Activated T-cell treated with anti-CD3 and anti-CD28 coated beads, Interleukin-2, amount 50 U/mL, for 48 hours (primary cell): Measurements from ENCODE around the gene MAPKAPK5.
"Not testable (repeated sequence)": the region's sequence is repeated elsewhere in the genome, so short reads cannot be mapped to it uniquely, and the experiment has no call there.

Experiments
- DNase-seq, 2 experiments: peaks; one replicate each; pipeline ENCODE4 v3.0.0-alpha.2; 2020

Gene MAPKAPK5

DNA sequence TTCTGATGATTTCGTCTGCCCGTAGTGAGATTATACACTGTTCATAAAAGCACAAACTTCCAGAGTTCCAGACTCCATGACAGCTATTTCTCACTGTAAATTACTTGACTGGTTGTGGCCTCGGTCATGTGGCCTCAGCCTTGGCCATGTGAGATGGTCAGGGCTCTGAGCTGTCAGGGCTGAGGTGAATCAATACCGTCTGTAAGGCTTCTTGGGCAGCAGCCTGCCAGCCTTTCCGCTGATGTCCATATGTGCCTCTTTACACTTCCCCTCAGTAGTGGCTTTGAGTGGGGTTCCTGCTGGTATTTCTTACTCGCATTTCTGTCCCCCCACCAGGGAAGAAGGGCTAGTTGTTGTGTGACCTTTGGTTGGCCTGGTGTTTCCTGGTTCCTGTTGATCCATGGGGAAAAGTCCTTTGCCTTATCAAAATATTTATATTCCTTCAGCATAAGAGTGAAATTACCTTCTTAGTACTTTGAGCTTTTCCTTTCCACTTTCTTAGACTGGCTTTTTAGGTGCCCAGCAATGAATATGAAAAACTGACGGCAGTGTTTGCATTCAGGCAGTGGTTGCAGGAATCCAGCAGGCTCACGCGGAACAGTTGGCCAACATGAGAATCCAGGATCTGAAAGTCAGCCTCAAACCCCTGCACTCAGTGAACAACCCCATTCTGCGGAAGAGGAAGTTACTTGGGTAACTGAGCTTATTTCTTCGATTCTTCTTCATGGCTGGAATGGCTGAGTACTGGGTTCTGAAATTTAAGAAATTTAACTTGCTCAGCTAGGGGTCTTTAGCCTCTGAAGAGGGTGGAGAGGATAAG is 46.1 kb downstream of the MAPKAPK5 start:
- DNase-seq = no peak

- DNase-seq = no peak
These were observed 51.3 kb downstream of the MAPKAPK5 start for GRCh38 chr12:111893287-111893686.

GRCh38 chr12:111894556-111894955 is 52.5 kb downstream of the MAPKAPK5 start:
- no peak for DNase-seq

DNA sequence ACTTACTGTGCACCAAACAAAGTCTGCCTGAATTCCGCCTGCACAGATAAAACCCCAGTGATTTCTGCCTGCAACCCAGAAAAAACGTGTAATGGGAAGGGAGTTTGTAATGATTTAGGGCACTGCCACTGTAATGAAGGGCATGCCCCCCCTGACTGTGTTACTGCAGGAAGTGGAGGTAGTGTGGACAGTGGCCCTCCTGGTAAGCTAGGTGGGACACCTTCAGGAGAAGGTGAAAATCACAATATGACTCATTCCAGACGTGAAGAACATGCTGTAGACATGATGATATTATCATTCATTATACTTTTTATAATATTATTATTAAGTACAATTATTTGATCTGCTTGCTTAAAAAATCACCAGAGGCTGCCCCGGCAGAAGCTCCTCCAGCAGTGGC is 59.2 kb downstream of the MAPKAPK5 start:
- no peak for DNase-seq

- no peak for DNase-seq
These were observed 62.5 kb downstream of the MAPKAPK5 start for GRCh38 chr12:111904446-111904975.

DNA sequence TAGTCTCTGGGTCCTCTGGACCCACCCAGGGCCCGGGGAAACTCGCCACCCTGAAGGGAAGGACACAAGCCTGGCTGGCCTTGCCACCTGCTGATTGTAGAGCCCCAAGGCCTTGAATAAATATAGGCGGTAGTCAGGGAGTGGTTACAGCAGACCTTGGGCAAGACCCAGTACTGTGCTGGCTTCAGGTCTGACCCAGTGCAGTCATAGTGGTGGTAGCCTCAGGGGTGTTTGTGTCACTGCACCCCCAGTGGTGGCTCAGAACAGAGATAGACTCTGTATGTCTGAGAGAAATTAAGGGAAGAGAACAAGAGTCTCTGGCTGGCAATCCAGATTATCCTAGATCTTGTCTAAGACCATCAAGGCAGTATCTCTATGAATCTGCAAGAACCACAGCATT is 63.5 kb downstream of the MAPKAPK5 start:
- no peak for DNase-seq

DNA sequence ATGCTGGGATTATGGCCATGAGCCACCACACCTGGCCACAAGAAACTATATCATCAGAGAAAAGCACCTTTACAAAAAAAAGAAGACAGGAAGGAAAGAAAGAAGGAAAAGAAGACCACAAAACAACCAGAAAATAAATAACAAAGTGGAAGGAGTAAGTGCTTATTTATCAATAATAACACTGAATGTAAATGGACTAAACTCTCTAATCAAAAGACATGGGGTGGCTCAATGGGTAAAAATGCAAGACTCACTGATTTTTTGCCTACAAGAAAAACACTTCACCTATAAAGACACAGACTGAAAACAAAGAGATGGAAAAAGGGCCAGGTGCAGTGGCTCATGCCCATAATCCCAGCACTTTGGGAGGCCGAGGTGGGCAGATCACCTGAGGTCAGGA is 65.7 kb downstream of the MAPKAPK5 start:
- no peak for DNase-seq

- no peak for DNase-seq
These were observed 83.1 kb downstream of the MAPKAPK5 start for GRCh38 chr12:111925171-111925570.

DNA sequence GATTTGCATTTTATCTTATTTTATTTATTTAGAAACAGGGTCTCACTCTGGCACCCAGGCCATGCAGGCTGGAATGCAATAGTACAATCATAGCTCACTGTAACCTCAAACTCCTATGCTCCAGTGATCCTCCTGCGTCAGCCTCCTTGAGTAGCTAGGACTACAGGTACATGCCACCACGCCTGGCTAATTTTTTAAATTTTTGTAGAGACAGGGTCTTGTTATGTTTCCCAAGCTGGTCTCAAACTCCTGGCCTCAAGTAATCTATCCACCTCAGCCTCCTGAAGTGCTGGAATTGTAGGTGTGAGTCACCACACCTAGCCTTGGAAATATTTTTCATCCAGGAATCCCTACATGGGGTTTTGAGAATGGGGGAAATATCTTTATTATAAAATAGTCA is 84.6 kb downstream of the MAPKAPK5 start:
- no peak for DNase-seq

DNA sequence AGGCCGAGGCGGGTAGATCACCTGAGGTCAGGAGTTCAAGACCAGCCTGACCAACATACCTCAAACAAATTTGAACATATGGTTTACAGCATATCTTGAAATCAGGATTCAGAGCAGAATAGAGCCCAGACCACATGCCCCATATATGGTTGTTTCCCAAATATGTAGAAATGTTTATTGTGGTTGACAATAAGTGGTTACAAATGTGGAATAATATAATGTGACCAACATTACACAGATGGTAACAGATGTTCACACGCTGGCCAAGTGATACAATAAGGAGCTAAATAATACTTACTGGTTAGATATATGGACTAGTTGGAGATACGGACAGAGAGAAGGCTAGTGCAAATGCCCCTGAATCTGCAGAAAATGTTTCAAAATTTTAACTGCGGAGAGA is 85.3 kb downstream of the MAPKAPK5 start:
- DNase-seq = no peak

DNA sequence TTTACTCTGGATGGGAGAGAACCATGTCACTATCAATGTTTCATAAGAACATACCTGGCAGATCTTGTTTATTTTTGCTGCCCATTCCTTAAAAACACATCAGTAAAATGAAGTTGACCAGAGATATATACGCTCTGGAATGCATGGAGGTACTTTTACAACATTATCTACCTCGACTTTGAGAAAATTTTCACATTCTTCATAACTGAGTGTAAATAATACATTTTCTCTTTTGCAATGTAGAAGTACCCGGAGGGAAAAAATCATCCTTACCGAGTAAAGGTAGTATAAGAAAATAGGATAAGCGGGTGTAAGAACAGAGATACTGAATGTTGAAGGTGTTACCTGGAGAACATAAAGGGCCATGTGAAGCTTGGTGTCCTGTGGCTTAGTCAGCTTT is 90.2 kb downstream of the MAPKAPK5 start:
- DNase-seq = no peak

DNA sequence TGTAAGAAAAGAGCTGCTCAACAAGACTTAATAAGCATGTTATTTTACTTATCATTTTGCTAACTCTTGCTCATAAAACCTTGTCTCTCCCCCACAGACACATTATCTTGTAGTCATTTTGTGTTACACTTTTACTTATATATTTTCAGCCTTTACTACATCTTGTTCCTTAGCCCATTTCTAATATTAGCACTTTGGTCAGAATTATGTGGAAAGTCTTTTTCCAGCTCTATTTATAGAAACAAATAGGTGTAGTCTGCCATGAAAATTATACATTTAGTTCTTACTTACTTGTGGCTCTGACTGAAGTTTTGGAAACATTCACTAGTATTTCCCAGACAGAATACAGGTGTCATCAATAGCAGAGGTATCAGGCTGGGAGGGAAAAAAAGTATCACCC is 94.8 kb downstream of the MAPKAPK5 start:
- no peak for DNase-seq

GRCh38 chr12:111937429-111937828 is 95.4 kb downstream of the MAPKAPK5 start:
- DNase-seq = no peak

GRCh38 chr12:111942557-111942956 is 100.5 kb downstream of the MAPKAPK5 start:
- DNase-seq = no peak

DNA sequence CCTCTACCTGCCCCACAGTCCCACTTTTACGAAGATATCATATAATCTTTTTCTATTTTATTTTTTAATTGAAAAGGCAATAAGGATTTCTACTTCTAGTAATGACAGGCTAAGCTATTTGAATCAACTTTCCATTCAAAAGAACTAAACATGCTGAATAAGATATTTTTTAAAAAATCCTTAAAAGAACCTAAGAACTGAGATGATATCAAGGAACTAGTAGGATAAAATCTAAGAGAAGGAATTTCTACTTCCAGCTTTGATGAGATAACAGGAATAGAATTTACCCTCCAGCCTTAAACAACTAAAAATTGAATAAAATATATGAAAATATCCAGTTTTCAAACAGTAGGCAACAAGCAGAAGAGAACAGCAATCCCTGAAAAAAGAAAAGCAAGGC is 101.9 kb downstream of the MAPKAPK5 start:
- no peak for DNase-seq

GRCh38 chr12:111950961-111951676 is 109.1 kb downstream of the MAPKAPK5 start:
- not testable (repeated sequence) for DNase-seq
